ENCODE results near the gene MUC5AC. TPM values are rescaled to one million over a fixed set of nuclear protein-coding genes. Genes with fewer than 3 reads are reported as not detected.

MUC5AC gene
- total and polyA plus RNA-seq, 2 of the 13 experiments (the other 11 are each of a cell fraction or from before 2014, with no cell fraction given): under 0.01 TPM; not detected in 1

GRCh38 chr11:1127664-1128162 is 30.0 kb upstream of the MUC5AC start:
- Histone ChIP-seq H2AFZ (ENCODE audit: low read length) (no peak overlapping the region), H3K4me1 (ENCODE audit: insufficient read depth, low read length) (no peaks in the 10 kb centered on the region), H3K9me3 (ENCODE audit: low read length) (no peaks in the 10 kb centered on the region), H3K36me3 (replicated peaks in 1 of 2; ENCODE audit: control insufficient read depth in 1 of 2, insufficient read depth in 2 of 2, low read length in 2 of 2) (no peaks in the 10 kb centered on the region), H3K4me2 (ENCODE audit: low read depth, low read length) (no peak overlapping the region), H3K79me2 (ENCODE audit: insufficient read depth, low read length) (no peaks in the 10 kb centered on the region), H4K20me1 (ENCODE audit: insufficient read depth, low read length) (no peaks in the 10 kb centered on the region; the same call in 1 of the 2 replicates), H3K4me3 (replicated peaks in 1 of 3; ENCODE audit: insufficient read depth in 1 of 3, low read depth in 2 of 3, low read length in 3 of 3) (no peak overlapping the region), H3K27me3 (ENCODE audit: control insufficient read depth in 1 of 2, insufficient read depth in 2 of 2, low read length in 2 of 2) (peaks cover 13 to 61% of the 10 kb centered on the region in 2 experiments; a peak in 4 of 5 replicates), H3K27ac (ENCODE audit: extremely low read length, insufficient read depth, low read length) (no peak overlapping the region), H3K9ac (ENCODE audit: insufficient read depth, low read depth, low read length) (no peak overlapping the region)
- ChIA-PET CTCF (ENCODE audit: low intra/inter-chr PET ratio, low total read pairs) (no interaction called here), POLR2A (no interaction called here)
- 5% methylated on average over 12 of the region's 14 CpGs for WGBS (ENCODE audit: low lambda C conversion rate)
- ATAC-seq (no peak), DNase-seq (ENCODE audit: low spot score) (no peak), FAIRE-seq (no peak)
- in situ Hi-C loops (cut with HindIII; ENCODE audit: extremely low pct_ligation_motif_present, low pct_unique_long_range_greater_than_20kb) (no loop called here), intact Hi-C loops (cut with micrococcal nuclease; ENCODE audit: unreplicated experiment) (no loop called here)
- TF ChIP-seq SIX1 (CRISPR knock-in tag; IDR thresholded peaks at IDR 0.05; ENCODE audit: borderline replicate concordance) (no peak), ZBTB25 (CRISPR knock-in tag; IDR thresholded peaks at IDR 0.05) (no peak), ZNF556 (CRISPR knock-in tag; IDR thresholded peaks at IDR 0.05; ENCODE audit: borderline replicate concordance) (no peak), ZMYM2 (CRISPR knock-in tag; IDR thresholded peaks at IDR 0.05) (no peak), TEAD3 (CRISPR knock-in tag; optimal IDR thresholded peaks at IDR 0.05; ENCODE audit: borderline replicate concordance) (no peak), ZNF724P (CRISPR knock-in tag; IDR thresholded peaks at IDR 0.05; ENCODE audit: borderline replicate concordance) (no peak), ERF (CRISPR knock-in tag; IDR thresholded peaks at IDR 0.05) (no peak), KMT2B (CRISPR knock-in tag; IDR thresholded peaks at IDR 0.05) (no peak), SRY (CRISPR knock-in tag; IDR thresholded peaks at IDR 0.05) (no peak), ZNF652 (CRISPR knock-in tag; IDR thresholded peaks at IDR 0.05; ENCODE audit: borderline replicate concordance, low read depth) (no peak), FOXP1 (IDR thresholded peaks at IDR 0.05) (no peak), FOXP1 (CRISPR knock-in tag; IDR thresholded peaks at IDR 0.05) (no peak), GATA4 (IDR thresholded peaks at IDR 0.05; ENCODE audit: borderline replicate concordance, low read depth) (no peak), JUNB (CRISPR knock-in tag; IDR thresholded peaks at IDR 0.05; ENCODE audit: borderline replicate concordance) (no peak)
- TF ChIP-seq, protein P1, sequence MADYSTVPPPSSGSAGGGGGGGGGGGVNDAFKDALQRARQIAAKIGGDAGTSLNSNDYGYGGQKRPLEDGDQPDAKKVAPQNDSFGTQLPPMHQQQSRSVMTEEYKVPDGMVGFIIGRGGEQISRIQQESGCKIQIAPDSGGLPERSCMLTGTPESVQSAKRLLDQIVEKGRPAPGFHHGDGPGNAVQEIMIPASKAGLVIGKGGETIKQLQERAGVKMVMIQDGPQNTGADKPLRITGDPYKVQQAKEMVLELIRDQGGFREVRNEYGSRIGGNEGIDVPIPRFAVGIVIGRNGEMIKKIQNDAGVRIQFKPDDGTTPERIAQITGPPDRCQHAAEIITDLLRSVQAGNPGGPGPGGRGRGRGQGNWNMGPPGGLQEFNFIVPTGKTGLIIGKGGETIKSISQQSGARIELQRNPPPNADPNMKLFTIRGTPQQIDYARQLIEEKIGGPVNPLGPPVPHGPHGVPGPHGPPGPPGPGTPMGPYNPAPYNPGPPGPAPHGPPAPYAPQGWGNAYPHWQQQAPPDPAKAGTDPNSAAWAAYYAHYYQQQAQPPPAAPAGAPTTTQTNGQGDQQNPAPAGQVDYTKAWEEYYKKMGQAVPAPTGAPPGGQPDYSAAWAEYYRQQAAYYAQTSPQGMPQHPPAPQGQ (CRISPR knock-in tag; IDR thresholded peaks at IDR 0.05; ENCODE audit: borderline replicate concordance): no peak
- TF ChIP-seq, protein P2, sequence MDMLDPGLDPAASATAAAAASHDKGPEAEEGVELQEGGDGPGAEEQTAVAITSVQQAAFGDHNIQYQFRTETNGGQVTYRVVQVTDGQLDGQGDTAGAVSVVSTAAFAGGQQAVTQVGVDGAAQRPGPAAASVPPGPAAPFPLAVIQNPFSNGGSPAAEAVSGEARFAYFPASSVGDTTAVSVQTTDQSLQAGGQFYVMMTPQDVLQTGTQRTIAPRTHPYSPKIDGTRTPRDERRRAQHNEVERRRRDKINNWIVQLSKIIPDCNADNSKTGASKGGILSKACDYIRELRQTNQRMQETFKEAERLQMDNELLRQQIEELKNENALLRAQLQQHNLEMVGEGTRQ (IDR thresholded peaks at IDR 0.05; ENCODE audit: low read depth, low read length): no peak
- TF ChIP-seq, protein P2 (CRISPR knock-in tag; IDR thresholded peaks at IDR 0.05; ENCODE audit: borderline replicate concordance): no peak
- BruUV-seq (replicated peaks): no TSS peak

Data from HepG2 (cell line).